ENCODE results near the gene LPIN1. TPM values are rescaled to one million over a fixed set of nuclear protein-coding genes. Genes with fewer than 3 reads are reported as not detected.
"Not testable (repeated sequence)": the region's sequence is repeated elsewhere in the genome, so short reads cannot be mapped to it uniquely, and the experiment has no call there.

LPIN1 gene
- total RNA-seq, 1 experiment from 2014 or later = 11.9 TPM

- DNase-seq (ENCODE audit: extremely low read depth, low read depth) = no peak
These were observed 82.5 kb downstream of the LPIN1 start for GRCh38 chr2:11828933-11829323.

- DNase-seq (ENCODE audit: extremely low read depth, low read depth) = peak; percentile 67
These were observed 83.0 kb downstream of the LPIN1 start for GRCh38 chr2:11829324-11829946.

GRCh38 chr2:11829947-11830707 lies 83.7 kb downstream of the LPIN1 start:
- DNase-seq (ENCODE audit: extremely low read depth, low read depth) = peak; percentile 88

- peak; percentile 1 for DNase-seq (ENCODE audit: extremely low read depth, low read depth)
These were observed 84.4 kb downstream of the LPIN1 start for GRCh38 chr2:11830708-11831301.

GRCh38 chr2:11831415-11831814 lies 85.0 kb downstream of the LPIN1 start:
- no peak for DNase-seq (ENCODE audit: extremely low read depth, low read depth)

GRCh38 chr2:11832531-11832930 lies 86.1 kb downstream of the LPIN1 start:
- no peak for DNase-seq (ENCODE audit: extremely low read depth, low read depth)

- no peak for DNase-seq (ENCODE audit: extremely low read depth, low read depth)
These were observed 87.2 kb downstream of the LPIN1 start for GRCh38 chr2:11833601-11834000.

- no peak for DNase-seq (ENCODE audit: extremely low read depth, low read depth)
These were observed 89.0 kb downstream of the LPIN1 start for GRCh38 chr2:11835403-11835802.

- no peak for DNase-seq (ENCODE audit: extremely low read depth, low read depth)
These were observed 90.3 kb downstream of the LPIN1 start for GRCh38 chr2:11836647-11837219.

GRCh38 chr2:11837875-11838734 lies 91.7 kb downstream of the LPIN1 start:
- no peak for DNase-seq (ENCODE audit: extremely low read depth, low read depth)

- no peak for DNase-seq (ENCODE audit: extremely low read depth, low read depth)
These were observed 93.5 kb downstream of the LPIN1 start for GRCh38 chr2:11839916-11840315.

- no peak for DNase-seq (ENCODE audit: extremely low read depth, low read depth)
These were observed 95.9 kb downstream of the LPIN1 start for GRCh38 chr2:11842336-11842735.

- not testable (repeated sequence) for DNase-seq (ENCODE audit: extremely low read depth, low read depth)
These were observed 98.4 kb downstream of the LPIN1 start for GRCh38 chr2:11844798-11845197.

GRCh38 chr2:11847935-11848334 lies 101.5 kb downstream of the LPIN1 start:
- DNase-seq (ENCODE audit: extremely low read depth, low read depth) = not testable (repeated sequence)

- no peak for DNase-seq (ENCODE audit: extremely low read depth, low read depth)
These were observed 103.7 kb downstream of the LPIN1 start for GRCh38 chr2:11850082-11850481.

GRCh38 chr2:11852526-11853196 lies 106.2 kb downstream of the LPIN1 start:
- DNase-seq (ENCODE audit: extremely low read depth, low read depth) = no peak

- DNase-seq (ENCODE audit: extremely low read depth, low read depth) = no peak
These were observed 106.8 kb downstream of the LPIN1 start for GRCh38 chr2:11853197-11853588.

GRCh38 chr2:11855064-11855760 lies 108.8 kb downstream of the LPIN1 start:
- no peak for DNase-seq (ENCODE audit: extremely low read depth, low read depth)

GRCh38 chr2:11856095-11856494 lies 109.7 kb downstream of the LPIN1 start:
- no peak for DNase-seq (ENCODE audit: extremely low read depth, low read depth)
